ENCODE measurements around the gene EPHB1.
"Not testable (repeated sequence)": the region's sequence is repeated elsewhere in the genome, so short reads cannot be mapped to it uniquely, and the experiment has no call there.

The EPHB1 gene

DNA sequence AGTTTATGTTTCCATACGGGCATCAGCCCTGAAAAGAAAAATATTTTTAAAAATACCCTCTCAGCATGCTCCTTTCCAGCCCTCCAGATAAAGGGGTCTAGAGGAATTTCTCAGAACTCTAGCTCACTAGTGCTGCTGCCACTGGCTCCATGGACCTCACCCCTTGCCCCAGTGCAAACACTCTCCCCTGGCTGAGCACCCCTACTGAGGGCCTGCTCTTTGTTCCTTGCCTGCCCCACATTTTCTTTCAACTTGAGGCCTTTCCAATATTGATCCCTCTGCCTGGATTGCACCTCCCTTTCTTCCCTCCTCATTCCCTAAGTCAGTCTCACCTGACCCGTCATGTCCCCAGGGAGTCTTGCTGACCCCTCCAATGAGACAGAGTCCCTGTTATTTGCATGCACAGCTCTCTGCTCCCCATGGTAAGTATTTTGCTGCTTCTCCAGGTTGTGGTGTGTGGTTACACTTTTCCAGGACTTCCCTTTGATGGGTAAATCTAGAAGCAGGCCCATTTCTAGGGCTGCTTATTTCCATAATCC is 196.5 kb downstream of the EPHB1 start:
- no peak for TF ChIP-seq ZFX (IDR thresholded peaks at IDR 0.05)
- TF ChIP-seq, protein P1, sequence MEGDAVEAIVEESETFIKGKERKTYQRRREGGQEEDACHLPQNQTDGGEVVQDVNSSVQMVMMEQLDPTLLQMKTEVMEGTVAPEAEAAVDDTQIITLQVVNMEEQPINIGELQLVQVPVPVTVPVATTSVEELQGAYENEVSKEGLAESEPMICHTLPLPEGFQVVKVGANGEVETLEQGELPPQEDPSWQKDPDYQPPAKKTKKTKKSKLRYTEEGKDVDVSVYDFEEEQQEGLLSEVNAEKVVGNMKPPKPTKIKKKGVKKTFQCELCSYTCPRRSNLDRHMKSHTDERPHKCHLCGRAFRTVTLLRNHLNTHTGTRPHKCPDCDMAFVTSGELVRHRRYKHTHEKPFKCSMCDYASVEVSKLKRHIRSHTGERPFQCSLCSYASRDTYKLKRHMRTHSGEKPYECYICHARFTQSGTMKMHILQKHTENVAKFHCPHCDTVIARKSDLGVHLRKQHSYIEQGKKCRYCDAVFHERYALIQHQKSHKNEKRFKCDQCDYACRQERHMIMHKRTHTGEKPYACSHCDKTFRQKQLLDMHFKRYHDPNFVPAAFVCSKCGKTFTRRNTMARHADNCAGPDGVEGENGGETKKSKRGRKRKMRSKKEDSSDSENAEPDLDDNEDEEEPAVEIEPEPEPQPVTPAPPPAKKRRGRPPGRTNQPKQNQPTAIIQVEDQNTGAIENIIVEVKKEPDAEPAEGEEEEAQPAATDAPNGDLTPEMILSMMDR (conservative IDR thresholded peaks at IDR 0.05), result no peak
- H3K27ac ChIP-seq, result no peak overlapping the region

DNA sequence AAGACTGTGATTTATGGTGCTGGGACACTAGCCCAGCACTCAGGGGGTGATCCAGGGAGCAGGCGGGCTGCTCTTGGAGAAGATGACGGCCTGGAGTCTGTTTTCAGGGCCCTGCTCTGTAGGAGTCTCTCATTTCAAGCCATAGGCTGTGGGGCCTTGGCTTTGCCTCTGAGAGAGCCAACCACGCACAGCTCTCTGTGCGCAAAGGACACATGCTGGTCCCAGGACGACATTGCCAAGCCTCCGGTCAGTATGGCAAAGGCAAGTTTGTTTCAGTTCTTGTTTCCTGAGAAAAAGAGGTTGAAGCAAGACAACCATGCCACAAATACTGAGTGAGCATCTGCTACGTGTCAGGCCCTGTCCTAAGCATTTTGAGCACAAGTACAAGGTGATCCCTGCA is 197.1 kb downstream of the EPHB1 start:
- H3K27ac ChIP-seq, result no peak overlapping the region
- TF ChIP-seq, protein P1 (conservative IDR thresholded peaks at IDR 0.05), result no peak
- no peak for TF ChIP-seq ZFX (IDR thresholded peaks at IDR 0.05)

DNA sequence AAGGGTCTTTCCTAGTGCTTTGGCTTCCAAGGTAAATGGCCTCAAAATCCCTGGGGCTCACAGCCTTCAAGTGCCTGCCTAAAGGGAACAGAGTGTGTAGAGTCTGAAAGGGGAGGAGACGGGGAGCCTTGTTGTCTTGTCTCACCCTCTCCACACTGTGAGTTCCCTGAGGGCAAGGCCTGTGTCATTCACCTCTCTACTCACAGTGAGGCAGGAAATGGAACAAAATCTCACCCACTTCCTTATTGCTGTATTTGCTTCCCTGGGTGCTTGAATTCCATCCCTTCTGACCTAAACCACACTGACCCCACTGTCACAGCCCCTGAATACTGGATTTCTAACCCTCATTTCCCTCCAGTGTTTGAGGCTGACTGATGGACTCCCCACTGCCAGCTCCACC is 197.5 kb downstream of the EPHB1 start:
- no peak overlapping the region for H3K27ac ChIP-seq
- TF ChIP-seq, protein P1 (conservative IDR thresholded peaks at IDR 0.05), result no peak
- TF ChIP-seq ZFX (IDR thresholded peaks at IDR 0.05), result no peak

GRCh38 chr3:134993011-134993410 is 198.0 kb downstream of the EPHB1 start:
- no peak overlapping the region for H3K27ac ChIP-seq
- TF ChIP-seq ZFX (IDR thresholded peaks at IDR 0.05), result no peak
- TF ChIP-seq, protein P1 (conservative IDR thresholded peaks at IDR 0.05), result no peak

DNA sequence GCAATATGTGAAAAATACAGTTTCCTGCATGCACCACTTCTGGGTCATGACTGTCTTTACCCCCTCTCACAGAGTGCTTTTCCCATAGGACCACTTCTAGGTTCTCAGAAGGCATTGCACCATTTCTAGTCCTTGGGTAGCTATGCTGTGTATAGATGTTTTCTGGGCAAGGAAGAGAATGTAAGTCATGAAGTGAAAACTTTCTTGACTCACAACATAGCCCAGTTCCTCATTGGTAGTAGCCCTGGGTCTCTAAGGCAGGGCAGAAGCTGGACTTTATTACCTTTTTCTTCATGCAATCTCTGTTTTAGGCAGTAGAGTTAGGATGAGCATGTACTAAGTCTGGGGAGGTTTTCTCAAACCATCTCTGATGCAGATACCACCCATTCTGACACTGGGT is 203.1 kb downstream of the EPHB1 start:
- H3K27ac ChIP-seq, result no peak overlapping the region
- TF ChIP-seq, protein P1 (conservative IDR thresholded peaks at IDR 0.05), result no peak
- TF ChIP-seq ZFX (IDR thresholded peaks at IDR 0.05), result no peak

GRCh38 chr3:134998855-134999254 is 203.8 kb downstream of the EPHB1 start:
- TF ChIP-seq, protein P1 (conservative IDR thresholded peaks at IDR 0.05), result no peak
- no peak for TF ChIP-seq ZFX (IDR thresholded peaks at IDR 0.05)

GRCh38 chr3:135000465-135000864 is 205.4 kb downstream of the EPHB1 start:
- no peak for TF ChIP-seq ZFX (IDR thresholded peaks at IDR 0.05)
- TF ChIP-seq, protein P1 (conservative IDR thresholded peaks at IDR 0.05), result no peak
- no peak overlapping the region for H3K27ac ChIP-seq

More at GRCh38 chr3:134998855-134999254, 203.8 kb downstream of the EPHB1 start:
- H3K27ac ChIP-seq, result no peak overlapping the region

DNA sequence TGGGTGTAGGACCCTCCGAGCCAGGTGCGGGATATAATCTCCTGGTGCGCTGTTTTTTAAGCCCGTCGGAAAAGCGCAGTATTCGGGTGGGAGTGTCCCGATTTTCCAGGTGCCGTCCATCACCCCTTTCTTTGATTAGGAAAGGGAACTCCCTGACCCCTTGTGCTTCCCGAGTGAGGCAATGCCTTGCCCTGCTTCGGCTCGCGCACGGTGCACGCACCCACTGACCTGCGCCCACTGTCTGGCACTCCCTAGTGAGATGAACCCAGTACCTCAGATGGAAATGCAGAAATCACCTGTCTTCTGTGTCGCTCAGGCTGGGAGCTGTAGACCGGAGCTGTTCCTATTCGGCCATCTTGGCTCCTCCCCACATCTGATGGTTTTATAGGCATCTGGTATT is 210.6 kb downstream of the EPHB1 start:
- not testable (repeated sequence) for H3K27ac ChIP-seq

Data from C4-2B (cell line).